GM12865 (cell line): ENCODE data around the gene DTHD1.

Experiments used
- DNase-seq: peaks from one replicate; pipeline ENCODE4 v3.0.0; 2010; ENCODE audit warnings: low read depth
- H3K4me3 ChIP-seq: 2 replicates; pipeline ENCODE4 v1.5.1; 2011; ENCODE audit warnings: mild to moderate bottlenecking, low read depth, low read length, control low read depth
- CTCF ChIP-seq: IDR thresholded peaks from 2 replicates; pipeline ENCODE4 v1.5.1; 2011; ENCODE audit warnings: low read length, control low read depth, low read depth, inconsistent platforms; ENCODE audit not compliant: insufficient read depth; ENCODE audit errors: missing control alignments

Gene DTHD1

GRCh38 chr4:36242629-36243354, 38.6 kb upstream of the DTHD1 start:
- no peak for TF ChIP-seq CTCF
- H3K4me3 ChIP-seq = peak overlapping the region; percentile 84
- DNase-seq = no peak

- DNase-seq = no peak
- TF ChIP-seq CTCF = no peak
- peak overlapping the region; percentile 84 for H3K4me3 ChIP-seq
Observed at GRCh38 chr4:36243355-36244256, 37.8 kb upstream of the DTHD1 start.

- DNase-seq = peak; percentile 81
- peak within 1 kb of the TSS; percentile 84 for H3K4me3 ChIP-seq
- peak; percentile 11 for TF ChIP-seq CTCF
Observed at GRCh38 chr4:36244257-36245082, 36.9 kb upstream of the DTHD1 start, which contains the start of gene ARAP2. Gene ARAP2 (minus strand): TSS chr4:36244514. CDS start chr4:36229486, 15,028 bp downstream.

GRCh38 chr4:36249610-36250009, 31.8 kb upstream of the DTHD1 start:
- DNase-seq = no peak
- no peak for TF ChIP-seq CTCF
- H3K4me3 ChIP-seq = no peak overlapping the region

- DNase-seq = no peak
- TF ChIP-seq CTCF = no peak
- no peak overlapping the region for H3K4me3 ChIP-seq
Observed at GRCh38 chr4:36251983-36252382, 29.4 kb upstream of the DTHD1 start.

GRCh38 chr4:36254371-36254770, 27.0 kb upstream of the DTHD1 start:
- H3K4me3 ChIP-seq = no peak overlapping the region
- DNase-seq = no peak
- TF ChIP-seq CTCF = no peak
